HEK293T (cell line): Measurements from ENCODE around the gene LRRTM4.

Source experiments
- BHLHE40 ChIP-seq: fragments of 450-650 bp; IDR thresholded peaks from 2 replicates; pipeline ENCODE4 v1.6.1; 2016; ENCODE audit warnings: mild to moderate bottlenecking, moderate library complexity, borderline replicate concordance
- FOXA1 ChIP-seq: fragments of 450-650 bp; IDR thresholded peaks from 2 replicates; pipeline ENCODE4 v1.6.1; 2016; ENCODE audit warnings: mild to moderate bottlenecking
- FOXM1 ChIP-seq: fragments of 450-650 bp; IDR thresholded peaks from 2 replicates; pipeline ENCODE4 v1.6.1; 2017; ENCODE audit warnings: mild to moderate bottlenecking, borderline replicate concordance
- HDGF ChIP-seq: fragments of 450-650 bp; IDR thresholded peaks from 2 replicates; pipeline ENCODE4 v1.6.1; 2017; ENCODE audit warnings: antibody characterized with exemption, borderline replicate concordance
- L3MBTL2 ChIP-seq: fragments of 450-650 bp; conservative IDR thresholded peaks from 2 replicates; pipeline ENCODE4 v1.6.1; 2016; ENCODE audit warnings: mild to moderate bottlenecking
- LEF1 ChIP-seq: fragments of 450-650 bp; IDR thresholded peaks from 2 replicates; pipeline ENCODE4 v1.6.1; 2017; ENCODE audit warnings: mild to moderate bottlenecking, borderline replicate concordance
- NFRKB ChIP-seq: fragments of 450-650 bp; IDR thresholded peaks from 2 replicates; pipeline ENCODE4 v1.6.1; 2016; ENCODE audit warnings: mild to moderate bottlenecking, moderate library complexity
- SP1 ChIP-seq: fragments of 450-650 bp; IDR thresholded peaks from 2 replicates; pipeline ENCODE4 v1.6.1; 2017
- SUZ12 ChIP-seq: fragments of 450-650 bp; IDR thresholded peaks from 2 replicates; pipeline ENCODE4 v1.6.1; 2016; ENCODE audit warnings: mild to moderate bottlenecking
- TARDBP ChIP-seq: fragments of 450-650 bp; IDR thresholded peaks from 2 replicates; pipeline ENCODE4 v1.6.1; 2016
- TF ChIP-seq, protein P1 (sequence below): fragments of 450-650 bp; IDR thresholded peaks from 2 replicates; pipeline ENCODE4 v1.6.1; 2016

DNA sequence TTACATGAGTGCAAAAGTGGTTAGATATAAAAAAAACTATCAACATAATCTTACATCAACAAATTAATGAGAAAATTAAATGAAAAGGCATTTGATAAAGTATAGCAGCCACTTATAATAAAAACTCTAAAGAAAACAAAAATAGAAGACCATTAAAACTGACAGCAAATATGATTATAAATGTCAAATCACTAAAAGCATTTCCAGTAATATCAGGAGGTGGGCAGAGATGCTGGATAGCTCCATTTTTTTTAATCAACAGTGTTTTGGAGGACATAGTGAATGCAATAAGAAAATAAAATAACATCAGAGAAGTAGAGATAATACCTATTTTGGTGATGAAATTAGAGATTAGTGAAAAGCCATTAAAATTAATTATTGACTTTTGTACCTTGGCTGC lies 173.4 kb downstream of the LRRTM4 start:
- TF ChIP-seq SP1 (no peak), L3MBTL2 (no peak), SUZ12 (no peak), HDGF (no peak), BHLHE40 (no peak), FOXA1 (no peak), LEF1 (no peak), FOXM1 (no peak), TARDBP (no peak), NFRKB (no peak)
- TF ChIP-seq, protein P1, sequence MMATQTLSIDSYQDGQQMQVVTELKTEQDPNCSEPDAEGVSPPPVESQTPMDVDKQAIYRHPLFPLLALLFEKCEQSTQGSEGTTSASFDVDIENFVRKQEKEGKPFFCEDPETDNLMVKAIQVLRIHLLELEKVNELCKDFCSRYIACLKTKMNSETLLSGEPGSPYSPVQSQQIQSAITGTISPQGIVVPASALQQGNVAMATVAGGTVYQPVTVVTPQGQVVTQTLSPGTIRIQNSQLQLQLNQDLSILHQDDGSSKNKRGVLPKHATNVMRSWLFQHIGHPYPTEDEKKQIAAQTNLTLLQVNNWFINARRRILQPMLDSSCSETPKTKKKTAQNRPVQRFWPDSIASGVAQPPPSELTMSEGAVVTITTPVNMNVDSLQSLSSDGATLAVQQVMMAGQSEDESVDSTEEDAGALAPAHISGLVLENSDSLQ, result no peak
